Neural cell (in vitro differentiated cells): Measurements from ENCODE around the gene EBF3. TPM values are rescaled to one million over a fixed set of nuclear protein-coding genes. Genes with fewer than 3 reads are reported as not detected.

Experiments
- H2AFZ ChIP-seq: fragments of 200-600, 300-800 bp; sonication (generic), shearing (Covaris generic); 2 replicates; pipeline ENCODE4 v1.6.0; 2014; ENCODE audit warnings: low read depth, mild to moderate bottlenecking, antibody characterized with exemption, low read length, moderate library complexity
- H3F3A ChIP-seq: fragments of 200-600 bp; shearing (Covaris generic); 2 replicates; pipeline ENCODE4 v1.6.1; 2016; ENCODE audit warnings: mild to moderate bottlenecking, moderate library complexity, mixed read lengths, antibody characterized with exemption, low read length; ENCODE audit not compliant: insufficient read depth, poor library complexity, severe bottlenecking
- H3K27ac ChIP-seq: fragments of 200-600, 300-800 bp; sonication (generic), shearing (Covaris generic); 2 replicates; pipeline ENCODE4 v1.5.1; 2014; ENCODE audit warnings: mild to moderate bottlenecking, low read length, moderate library complexity
- H3K27me3 ChIP-seq: fragments of 300-800, 200-600 bp; sonication (generic), shearing (Covaris generic); 2 replicates; pipeline ENCODE4 v1.6.0; 2014; ENCODE audit warnings: mild to moderate bottlenecking, low read depth, low read length, moderate library complexity; ENCODE audit not compliant: insufficient read depth
- H3K36me3 ChIP-seq: fragments of 300-800, 200-600 bp; sonication (generic), shearing (Covaris generic); 2 replicates; pipeline ENCODE4 v1.5.1; 2014; ENCODE audit warnings: mild to moderate bottlenecking, antibody characterized with exemption, low read length, moderate library complexity; ENCODE audit not compliant: insufficient read depth
- H3K4me2 ChIP-seq: fragments of 300-800, 200-600 bp; sonication (generic), shearing (Covaris generic); 2 replicates; pipeline ENCODE4 v1.6.0; 2014; ENCODE audit warnings: mild to moderate bottlenecking, low read length
- H3K4me3 ChIP-seq: fragments of 300-800, 200-600 bp; sonication (generic), shearing (Covaris generic); 2 replicates; pipeline ENCODE4 v1.5.1; 2014; ENCODE audit warnings: mild to moderate bottlenecking, low read length, moderate library complexity
- H3K79me2 ChIP-seq: fragments of 200-600 bp; shearing (Covaris generic); replicated peaks from 2 replicates; pipeline ENCODE4 v1.6.0; 2014; ENCODE audit warnings: mild to moderate bottlenecking, low read length, moderate library complexity; ENCODE audit not compliant: insufficient read depth
- H3K9ac ChIP-seq: fragments of 300-800, 200-600 bp; sonication (generic), shearing (Covaris generic); 2 replicates; pipeline ENCODE4 v1.6.1; 2016; ENCODE audit warnings: mild to moderate bottlenecking, low read length, mixed read lengths
- H3K9me2 ChIP-seq: fragments of 200-600 bp; shearing (Covaris generic); 2 replicates; pipeline ENCODE4 v1.6.1; 2016; ENCODE audit warnings: mild to moderate bottlenecking, low read length, mixed read lengths; ENCODE audit not compliant: insufficient read depth
- H3K9me3 ChIP-seq: fragments of 200-600, 300-800 bp; sonication (generic), shearing (Covaris generic); 2 replicates; pipeline ENCODE4 v1.6.1; 2016; ENCODE audit warnings: mild to moderate bottlenecking, mixed run types, low read length, moderate library complexity, mixed read lengths
- H4K20me1 ChIP-seq: fragments of 200-600 bp; shearing (Covaris generic); 2 replicates; pipeline ENCODE4 v1.6.1; 2016; ENCODE audit warnings: mild to moderate bottlenecking, mixed run types; ENCODE audit not compliant: insufficient read depth
- EP300 ChIP-seq: fragments of 450-650 bp; conservative IDR thresholded peaks from 2 replicates; pipeline ENCODE4 v1.6.1; 2014; ENCODE audit warnings: antibody characterized with exemption, mild to moderate bottlenecking, moderate library complexity; ENCODE audit not compliant: poor library complexity, severe bottlenecking
- EZH2 ChIP-seq: fragments of 200-600, 300-800 bp; shearing (Covaris generic), sonication (generic); IDR thresholded peaks from 2 replicates; pipeline ENCODE4 v1.6.1; 2014; ENCODE audit warnings: antibody characterized with exemption, low read length, borderline replicate concordance, mild to moderate bottlenecking; ENCODE audit not compliant: insufficient read depth, poor library complexity, severe bottlenecking
- MXI1 ChIP-seq: fragments of 450-650 bp; conservative IDR thresholded peaks from 2 replicates; pipeline ENCODE4 v1.6.1; 2014; ENCODE audit warnings: antibody characterized with exemption, mild to moderate bottlenecking; ENCODE audit not compliant: poor library complexity, severe bottlenecking
- POLR2AphosphoS5 ChIP-seq: IDR thresholded peaks from 2 replicates; pipeline ENCODE4 v1.6.1; 2012
- RAD21 ChIP-seq: fragments of 450-650 bp; conservative IDR thresholded peaks from 2 replicates; pipeline ENCODE4 v1.6.1; 2014; ENCODE audit warnings: antibody characterized with exemption, mild to moderate bottlenecking, moderate library complexity
- REST ChIP-seq: IDR thresholded peaks from 2 replicates; pipeline ENCODE4 v1.6.1; 2012; ENCODE audit warnings: borderline replicate concordance
- SMC3 ChIP-seq: fragments of 450-650 bp; conservative IDR thresholded peaks from 2 replicates; pipeline ENCODE4 v1.6.1; 2014; ENCODE audit warnings: antibody characterized with exemption, mild to moderate bottlenecking, moderate library complexity; ENCODE audit not compliant: poor library complexity
- TAF1 ChIP-seq: IDR thresholded peaks from 2 replicates; pipeline ENCODE4 v1.6.1; 2012; ENCODE audit warnings: low read depth
- polyA plus RNA-seq: library from polyadenylated mRNA; depleted of rRNA; stranded (reverse); fragments of >200 nt; gene quantifications from 2 replicates; pipeline ENCODE4 v1.2.3, GENCODE V29; 2014
- TF ChIP-seq, protein P1 (sequence below): fragments of 450-650 bp; IDR thresholded peaks from 2 replicates; pipeline ENCODE4 v1.5.1; 2014; ENCODE audit warnings: antibody characterized with exemption, mild to moderate bottlenecking, moderate library complexity; ENCODE audit not compliant: poor library complexity, severe bottlenecking

Gene EBF3
- polyA plus RNA-seq, 1 donor from 2014 or later: 0.38 TPM

DNA sequence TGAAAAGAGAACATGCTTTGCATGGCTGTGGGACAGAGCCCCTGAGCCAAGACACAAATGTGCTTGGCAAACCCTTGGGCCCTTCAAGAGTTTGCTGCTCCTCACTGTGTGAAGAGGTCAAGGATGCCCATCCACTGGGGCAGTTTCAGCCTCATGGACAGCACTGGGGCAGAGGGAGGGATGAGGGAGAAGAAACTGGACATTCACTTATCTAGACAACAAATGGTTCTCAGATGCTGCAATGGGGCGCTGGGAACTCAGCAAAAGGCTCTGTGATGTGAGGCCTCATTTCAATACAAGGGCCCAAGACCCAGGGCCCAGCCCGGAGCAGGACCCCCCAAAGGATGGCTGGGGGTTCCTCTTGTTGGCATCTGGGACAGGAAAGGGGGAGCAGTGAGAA is 49.1 kb downstream of the EBF3 start:
- no peaks in the 10 kb centered on the region for H3K27me3 ChIP-seq
- H3K36me3 ChIP-seq: no peaks in the 10 kb centered on the region
- H3K9ac ChIP-seq: no peak overlapping the region
- no peak overlapping the region for H3K4me2 ChIP-seq
- H3F3A ChIP-seq: no peaks in the 10 kb centered on the region
- no peaks in the 10 kb centered on the region for H3K9me3 ChIP-seq
- no peak overlapping the region for H3K4me3 ChIP-seq
- TF ChIP-seq REST (no peak), RAD21 (no peak), TAF1 (no peak), EZH2 (no peak), EP300 (no peak), POLR2AphosphoS5 (no peak), MXI1 (no peak), SMC3 (no peak)
- TF ChIP-seq, protein P1, sequence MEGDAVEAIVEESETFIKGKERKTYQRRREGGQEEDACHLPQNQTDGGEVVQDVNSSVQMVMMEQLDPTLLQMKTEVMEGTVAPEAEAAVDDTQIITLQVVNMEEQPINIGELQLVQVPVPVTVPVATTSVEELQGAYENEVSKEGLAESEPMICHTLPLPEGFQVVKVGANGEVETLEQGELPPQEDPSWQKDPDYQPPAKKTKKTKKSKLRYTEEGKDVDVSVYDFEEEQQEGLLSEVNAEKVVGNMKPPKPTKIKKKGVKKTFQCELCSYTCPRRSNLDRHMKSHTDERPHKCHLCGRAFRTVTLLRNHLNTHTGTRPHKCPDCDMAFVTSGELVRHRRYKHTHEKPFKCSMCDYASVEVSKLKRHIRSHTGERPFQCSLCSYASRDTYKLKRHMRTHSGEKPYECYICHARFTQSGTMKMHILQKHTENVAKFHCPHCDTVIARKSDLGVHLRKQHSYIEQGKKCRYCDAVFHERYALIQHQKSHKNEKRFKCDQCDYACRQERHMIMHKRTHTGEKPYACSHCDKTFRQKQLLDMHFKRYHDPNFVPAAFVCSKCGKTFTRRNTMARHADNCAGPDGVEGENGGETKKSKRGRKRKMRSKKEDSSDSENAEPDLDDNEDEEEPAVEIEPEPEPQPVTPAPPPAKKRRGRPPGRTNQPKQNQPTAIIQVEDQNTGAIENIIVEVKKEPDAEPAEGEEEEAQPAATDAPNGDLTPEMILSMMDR: no peak
- H3K9me2 ChIP-seq: no peaks in the 10 kb centered on the region
- no peak overlapping the region for H2AFZ ChIP-seq
- no peaks in the 10 kb centered on the region for H3K79me2 ChIP-seq
- no peak overlapping the region for H3K27ac ChIP-seq
- H4K20me1 ChIP-seq: no peaks in the 10 kb centered on the region

GRCh38 chr10:129914153-129914855 is 49.8 kb downstream of the EBF3 start:
- no peak overlapping the region for H2AFZ ChIP-seq
- H3K9ac ChIP-seq: no peak overlapping the region
- TF ChIP-seq POLR2AphosphoS5 (no peak), EP300 (no peak), MXI1 (no peak), SMC3 (no peak)
- H3F3A ChIP-seq: no peaks in the 10 kb centered on the region
- no peaks in the 10 kb centered on the region for H3K79me2 ChIP-seq
- H4K20me1 ChIP-seq: no peaks in the 10 kb centered on the region
- H3K4me2 ChIP-seq: no peak overlapping the region
- H3K27ac ChIP-seq: no peak overlapping the region
- no peaks in the 10 kb centered on the region for H3K9me2 ChIP-seq
- H3K9me3 ChIP-seq: no peaks in the 10 kb centered on the region
- no peak overlapping the region for H3K4me3 ChIP-seq
- no peaks in the 10 kb centered on the region for H3K27me3 ChIP-seq
- no peaks in the 10 kb centered on the region for H3K36me3 ChIP-seq
